Uterus (tissue), 4 donors: ENCODE data around the gene BMPR1A. TPM values are rescaled to one million over a fixed set of nuclear protein-coding genes. Genes with fewer than 3 reads are reported as not detected.

Experiments
- DNase-seq, 2 donors: peaks; one replicate each; pipeline ENCODE4 v3.0.0-alpha.2; 2019 to 2020
- H3K27ac ChIP-seq, 2 donors: fragments of 200-600 bp; sonication (generic); 1 replicate in 1 of 2; 2 replicates in 1 of 2; pipeline ENCODE4 v1.5.1; 2016 to 2018
- H3K27me3 ChIP-seq, 2 donors: fragments of 200-600 bp; sonication (generic); one replicate each; pipeline ENCODE4 v1.5.1; 2018 to 2019; ENCODE audit warnings: control low read depth in 1 of 2
- H3K36me3 ChIP-seq, 2 donors: fragments of 200-600 bp; sonication (generic); one replicate each; pipeline ENCODE4 v1.5.1; 2019; ENCODE audit warnings: control low read depth in 1 of 2
- H3K4me1 ChIP-seq, 2 donors: fragments of 200-600 bp; sonication (generic); one replicate each; pipeline ENCODE4 v1.5.1; 2018 to 2019; ENCODE audit warnings: control low read depth in 1 of 2
- H3K4me3 ChIP-seq, 2 donors: fragments of 200-600 bp; sonication (generic); 1 replicate in 1 of 2; 2 replicates in 1 of 2; pipeline ENCODE4 v1.5.1; 2018 to 2019; ENCODE audit warnings: mild to moderate bottlenecking in 1 of 2
- H3K9me3 ChIP-seq, 2 donors: fragments of 200-600 bp; sonication (generic); one replicate each; pipeline ENCODE4 v1.5.1; 2019; ENCODE audit warnings: control low read depth in 1 of 2
- POLR2A ChIP-seq, 2 donors: fragments of 450-650 bp; IDR thresholded peaks; one replicate each; pipeline ENCODE4 v1.6.1; 2016; ENCODE audit warnings: antibody characterized with exemption in 2 of 2, mild to moderate bottlenecking in 1 of 2, moderate library complexity in 1 of 2
- intact Hi-C: fragments of 100-400 bp; cut with DNase I; formaldehyde crosslinking; loops from one replicate; pipeline ENCODE4 v1.15.1; 2023; ENCODE audit warnings: low total_unique reads
- total RNA-seq, 4 donors: library from RNA; depleted of rRNA in 3 of 4; stranded (reverse); fragments of >200 nt in 3 of 4; gene quantifications; one replicate each; pipeline versions ENCODE4 v1.1.0 to v1.2.4, GENCODE V29; 2014 to 2023
- TF ChIP-seq, protein P1 (sequence below), 4 experiments: fragments of 200-600 bp in 2 of 4; fragments of 450-650 bp in 2 of 4; sonication (generic) in 2 of 4; IDR thresholded peaks; one replicate each; pipeline ENCODE4 v1.5.1; 2016 to 2019; ENCODE audit warnings: antibody characterized with exemption in 4 of 4, mild to moderate bottlenecking in 2 of 4, moderate library complexity in 1 of 4
- donor health status: DM: yes; HTN: yes; CAD: no.

Gene BMPR1A
- total RNA-seq, 4 donors from 2014 or later, result 27.4 to 175 (median 69.2) TPM

DNA sequence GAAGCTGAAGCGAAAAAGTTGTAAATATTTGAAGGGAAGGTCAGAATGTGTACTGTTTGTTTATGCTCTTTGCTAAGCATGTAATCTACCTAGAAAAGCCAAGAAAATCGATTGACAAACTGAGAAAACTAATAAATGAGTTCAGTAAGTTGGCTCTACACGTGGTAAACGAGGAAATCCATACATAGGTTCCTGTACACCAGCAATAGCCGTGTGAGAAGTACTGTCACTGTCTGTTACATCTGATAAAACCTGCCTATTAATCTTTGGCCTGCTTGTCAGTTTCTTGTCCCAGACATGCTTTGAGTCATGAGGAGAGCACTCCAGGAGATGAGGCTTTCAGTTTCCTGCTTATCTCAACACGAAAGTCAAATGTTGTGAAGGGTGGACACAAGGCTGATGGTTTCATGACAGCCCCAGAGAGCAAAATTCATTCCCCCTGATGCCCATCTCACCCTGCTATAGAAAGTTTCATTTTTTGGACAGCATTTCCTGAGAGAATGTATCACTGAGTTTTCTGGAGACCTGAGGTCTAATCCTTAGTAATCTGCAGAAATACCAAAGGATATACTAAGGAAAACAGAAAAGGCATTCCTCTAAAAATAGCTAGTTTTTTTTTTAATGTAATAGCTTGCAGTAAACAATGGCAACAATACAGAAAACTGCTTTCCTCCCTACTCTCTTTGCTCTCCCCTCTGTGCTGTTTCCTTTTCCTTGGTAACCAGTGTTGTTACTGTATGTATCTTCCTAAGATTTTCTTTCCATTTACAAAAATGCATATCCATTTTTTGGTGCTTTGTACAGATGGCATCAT, 18.8 kb downstream of the BMPR1A start:
- DNase-seq, result no peak
- TF ChIP-seq, protein P1, sequence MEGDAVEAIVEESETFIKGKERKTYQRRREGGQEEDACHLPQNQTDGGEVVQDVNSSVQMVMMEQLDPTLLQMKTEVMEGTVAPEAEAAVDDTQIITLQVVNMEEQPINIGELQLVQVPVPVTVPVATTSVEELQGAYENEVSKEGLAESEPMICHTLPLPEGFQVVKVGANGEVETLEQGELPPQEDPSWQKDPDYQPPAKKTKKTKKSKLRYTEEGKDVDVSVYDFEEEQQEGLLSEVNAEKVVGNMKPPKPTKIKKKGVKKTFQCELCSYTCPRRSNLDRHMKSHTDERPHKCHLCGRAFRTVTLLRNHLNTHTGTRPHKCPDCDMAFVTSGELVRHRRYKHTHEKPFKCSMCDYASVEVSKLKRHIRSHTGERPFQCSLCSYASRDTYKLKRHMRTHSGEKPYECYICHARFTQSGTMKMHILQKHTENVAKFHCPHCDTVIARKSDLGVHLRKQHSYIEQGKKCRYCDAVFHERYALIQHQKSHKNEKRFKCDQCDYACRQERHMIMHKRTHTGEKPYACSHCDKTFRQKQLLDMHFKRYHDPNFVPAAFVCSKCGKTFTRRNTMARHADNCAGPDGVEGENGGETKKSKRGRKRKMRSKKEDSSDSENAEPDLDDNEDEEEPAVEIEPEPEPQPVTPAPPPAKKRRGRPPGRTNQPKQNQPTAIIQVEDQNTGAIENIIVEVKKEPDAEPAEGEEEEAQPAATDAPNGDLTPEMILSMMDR (IDR thresholded peaks at IDR 0.05), result no peak
- no peak for TF ChIP-seq POLR2A (IDR thresholded peaks at IDR 0.05)
- intact Hi-C loops, result no loop called here
- H3K4me1 ChIP-seq, result no peaks in the 10 kb centered on the region
- H3K4me3 ChIP-seq, result no peak overlapping the region
- H3K36me3 ChIP-seq, result no peaks in the 10 kb centered on the region
- H3K27ac ChIP-seq, result peak overlapping the region in 1 of 2 donors; percentile 26
- no peaks in the 10 kb centered on the region for H3K9me3 ChIP-seq
- H3K27me3 ChIP-seq, result no peaks in the 10 kb centered on the region

DNA sequence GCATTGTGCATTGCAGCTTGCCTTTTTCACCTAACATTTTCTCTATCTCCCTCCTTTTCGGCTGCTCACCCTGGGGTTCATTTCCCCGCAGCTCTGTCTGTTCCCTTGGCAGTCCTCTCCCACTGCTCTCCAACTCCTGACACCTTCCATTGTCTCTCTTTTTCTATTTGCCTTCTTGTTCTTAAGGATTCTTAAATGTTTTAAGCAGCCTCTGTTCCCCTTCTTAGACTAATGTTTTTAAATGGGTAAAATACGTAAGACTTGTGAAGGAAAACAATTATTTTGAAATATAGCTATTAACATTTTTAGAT, 19.4 kb downstream of the BMPR1A start:
- Histone ChIP-seq H3K27ac (peak overlapping the region in 1 of 2 donors; percentile 26), H3K4me3 (no peak overlapping the region), H3K4me1 (no peaks in the 10 kb centered on the region), H3K36me3 (no peaks in the 10 kb centered on the region), H3K9me3 (no peaks in the 10 kb centered on the region), H3K27me3 (no peaks in the 10 kb centered on the region)
- intact Hi-C loops, result no loop called here
- TF ChIP-seq, protein P1 (IDR thresholded peaks at IDR 0.05), result no peak
- no peak for TF ChIP-seq POLR2A (IDR thresholded peaks at IDR 0.05)
- no peak for DNase-seq

DNA sequence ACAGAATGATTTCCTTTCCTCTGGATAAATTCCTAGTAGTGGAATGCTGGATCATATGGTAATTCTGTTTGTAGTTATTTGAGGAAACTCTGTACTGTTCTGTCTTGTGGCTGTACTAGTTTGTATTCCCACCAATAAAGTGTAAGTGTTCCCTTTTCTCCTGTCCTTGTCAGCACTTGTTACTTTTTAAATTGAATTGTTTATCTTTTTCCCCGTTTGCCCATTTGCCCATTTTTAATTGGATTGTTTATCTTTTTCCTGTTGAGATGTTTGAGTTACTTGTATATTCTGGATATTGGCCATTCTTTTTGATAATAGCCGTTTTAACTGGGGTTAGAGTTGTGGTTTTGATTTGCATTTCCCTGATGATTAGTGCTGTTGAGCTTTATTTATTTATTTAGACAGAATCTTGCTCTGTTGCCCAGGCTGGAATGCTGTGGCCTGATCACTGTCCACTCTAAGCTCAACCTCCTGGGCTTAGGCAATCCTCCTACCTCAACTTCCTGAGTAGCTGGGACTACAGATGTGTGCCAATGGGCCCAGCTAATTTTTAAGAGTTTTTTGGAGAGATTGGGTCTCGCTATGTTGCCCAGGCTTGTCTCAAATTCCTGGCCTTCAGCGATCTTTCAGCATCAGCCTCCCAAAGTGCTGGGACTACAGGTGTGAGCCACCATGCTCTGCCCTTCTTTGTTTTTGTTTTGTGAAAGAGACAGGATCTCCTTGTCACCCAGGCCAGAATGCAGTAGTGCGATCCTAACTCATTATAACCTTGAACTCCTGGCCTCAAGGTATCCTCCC, 23.0 kb downstream of the BMPR1A start:
- intact Hi-C loops, result no loop called here

DNA sequence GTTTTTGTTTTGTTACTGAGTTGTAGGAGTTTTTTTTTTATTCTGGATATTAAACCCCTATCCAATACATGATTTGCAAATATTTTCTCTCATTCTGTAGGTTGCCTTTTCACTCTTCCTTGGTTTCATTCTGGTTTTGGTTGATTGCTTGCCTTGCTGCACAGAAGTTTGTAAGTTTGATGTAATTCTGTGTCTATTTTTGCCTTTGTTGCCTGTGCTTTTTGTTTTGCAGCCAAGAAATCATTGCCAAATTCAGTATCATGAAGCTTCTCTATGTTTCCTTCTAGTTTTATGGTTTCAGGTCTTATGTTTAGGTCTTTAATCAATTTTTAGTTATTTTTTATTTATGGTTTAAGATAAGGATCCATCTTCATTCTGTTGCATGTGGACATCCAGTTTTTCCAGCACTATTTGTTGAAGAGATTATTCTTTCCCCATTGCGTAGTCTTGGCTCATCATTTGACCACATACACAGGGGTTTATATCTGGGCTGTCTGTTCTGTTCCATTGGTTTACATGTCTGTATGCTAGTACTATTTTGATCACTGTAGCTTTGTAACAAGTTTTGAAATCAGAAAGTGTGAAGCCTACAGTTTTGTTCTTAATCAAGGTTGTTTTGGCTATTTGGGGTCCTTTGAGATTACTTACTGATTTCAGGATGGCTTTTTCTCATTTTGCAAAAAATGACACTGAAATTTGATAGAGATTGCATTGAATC, 26.4 kb downstream of the BMPR1A start:
- Histone ChIP-seq H3K4me1 (peaks cover 0 to 3% of the 10 kb centered on the region in 2 donors), H3K9me3 (no peaks in the 10 kb centered on the region), H3K27me3 (no peaks in the 10 kb centered on the region), H3K27ac (peak overlapping the region in 1 of 2 donors; percentile 9), H3K36me3 (no peaks in the 10 kb centered on the region), H3K4me3 (no peak overlapping the region)
- no peak for DNase-seq
- intact Hi-C loops, result no loop called here
- no peak for TF ChIP-seq POLR2A (IDR thresholded peaks at IDR 0.05)

More for the DNA sequence above, 23.0 kb downstream of the BMPR1A start:
- Histone ChIP-seq H3K4me1 (no peaks in the 10 kb centered on the region), H3K36me3 (no peaks in the 10 kb centered on the region), H3K4me3 (no peak overlapping the region), H3K27ac (no peak overlapping the region), H3K27me3 (no peaks in the 10 kb centered on the region), H3K9me3 (no peaks in the 10 kb centered on the region)
- no peak for DNase-seq
- TF ChIP-seq POLR2A (IDR thresholded peaks at IDR 0.05), result no peak
- TF ChIP-seq, protein P1 (IDR thresholded peaks at IDR 0.05), result no peak

DNA sequence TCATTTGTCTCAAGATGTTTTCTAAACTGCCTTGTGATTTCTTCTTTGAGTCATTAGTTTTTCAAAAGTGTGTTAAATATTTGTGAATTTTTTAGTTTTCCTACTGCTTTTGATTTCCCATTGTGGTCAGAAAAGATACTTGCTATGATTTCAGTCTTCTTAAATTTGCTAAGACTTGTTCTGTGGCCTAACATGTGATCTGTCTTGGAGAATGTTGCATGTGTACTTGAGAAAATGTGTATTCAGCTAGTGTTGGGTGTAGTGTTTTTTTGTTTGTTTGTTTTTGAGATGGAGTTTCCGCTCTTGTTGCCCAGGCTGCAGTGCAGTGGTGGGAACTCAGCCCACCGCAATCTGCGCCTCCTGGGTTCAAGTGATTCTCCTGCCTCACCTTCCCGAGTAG, 28.6 kb downstream of the BMPR1A start:
- Histone ChIP-seq H3K9me3 (no peaks in the 10 kb centered on the region), H3K27me3 (no peaks in the 10 kb centered on the region), H3K36me3 (no peaks in the 10 kb centered on the region), H3K4me3 (no peak overlapping the region), H3K4me1 (peaks cover 0 to 3% of the 10 kb centered on the region in 2 donors), H3K27ac (peak overlapping the region; percentile 6 to 54)
- no peak for DNase-seq
- intact Hi-C loops, result no loop called here
- TF ChIP-seq, protein P1 (IDR thresholded peaks at IDR 0.05), result no peak
- TF ChIP-seq POLR2A (IDR thresholded peaks at IDR 0.05), result no peak
